IMR-90 (cell line): Measurements from ENCODE around the gene VIT. TPM values are rescaled to one million over a fixed set of nuclear protein-coding genes. Genes with fewer than 3 reads are reported as not detected.

Source experiments
- ATAC-seq: fragments of 200-7000 bp; cut with Tn5 transposase; 2 replicates; pipeline ENCODE4 v1.9.1; 2020; ENCODE audit warnings: low read depth, mild to moderate bottlenecking, moderate library complexity
- BruUV-seq: library from RNA; stranded (reverse); fragments of 400-500 nt; replicated peaks from 2 replicates; lab custom pipeline; 2021; lab: Mats Ljungman, UMichigan
- CTCF ChIA-PET: fragments of 300-600 bp; formaldehyde crosslinking; extraction: SDS; loops from one replicate; lab custom pipeline; 2021; ENCODE audit warnings: antibody characterized with exemption; lab: Yijun Ruan, JAX
- POLR2A ChIA-PET: fragments of 300-600 bp; sonication (Branson Sonifier 250); formaldehyde crosslinking; loops from one replicate; lab custom pipeline; 2022; ENCODE audit warnings: antibody characterized with exemption; ENCODE audit not compliant: unreplicated experiment; lab: Charles Lee
- DNase-seq: peaks from one replicate; pipeline ENCODE4 v3.0.0; 2013
- H2AFZ ChIP-seq: replicated peaks from 2 replicates; pipeline ENCODE3; 2013; ENCODE audit warnings: low read length, mild to moderate bottlenecking; ENCODE audit not compliant: poor library complexity
- H2AK5ac ChIP-seq: 2 replicates; pipeline ENCODE4 v1.6.1; 2013; ENCODE audit warnings: low read depth, low read length, inconsistent platforms
- H2AK9ac ChIP-seq: replicated peaks from 2 replicates; pipeline ENCODE3; 2013; ENCODE audit warnings: mild to moderate bottlenecking, low read depth, low read length, moderate library complexity; ENCODE audit not compliant: poor library complexity
- H2BK120ac ChIP-seq: 2 replicates; pipeline ENCODE4 v1.6.1; 2013; ENCODE audit warnings: low read depth, low read length, inconsistent platforms
- H2BK15ac ChIP-seq: 3 replicates; pipeline ENCODE4 v1.6.1; 2013; ENCODE audit warnings: low read depth, low read length, inconsistent platforms
- H2BK20ac ChIP-seq: 2 replicates; pipeline ENCODE4 v1.6.1; 2013; ENCODE audit warnings: low read depth, mild to moderate bottlenecking, inconsistent platforms, low read length, moderate library complexity
- H2BK5ac ChIP-seq: 2 replicates; pipeline ENCODE4 v1.6.1; 2013; ENCODE audit warnings: mild to moderate bottlenecking, low read depth, low read length, inconsistent platforms; ENCODE audit not compliant: poor library complexity, severe bottlenecking
- H3K14ac ChIP-seq: replicated peaks from 2 replicates; pipeline ENCODE4 v1.6.1; 2013; ENCODE audit warnings: low read depth, low read length, inconsistent platforms
- H3K18ac ChIP-seq: 2 replicates; pipeline ENCODE4 v1.6.1; 2013; ENCODE audit warnings: low read depth, low read length, control low read depth
- H3K23ac ChIP-seq: 2 replicates; pipeline ENCODE4 v1.6.1; 2013; ENCODE audit warnings: low read depth, low read length, inconsistent platforms
- H3K27ac ChIP-seq: 2 replicates; pipeline ENCODE4 v1.5.1; 2013; ENCODE audit warnings: mild to moderate bottlenecking, control low read depth, low read length; ENCODE audit not compliant: insufficient read depth
- H3K27me3 ChIP-seq: 2 replicates; pipeline ENCODE4 v1.6.1; 2013; ENCODE audit warnings: low read length; ENCODE audit not compliant: control insufficient read depth, insufficient read depth
- H3K36me3 ChIP-seq: 2 replicates; pipeline ENCODE4 v1.6.1; 2013; ENCODE audit warnings: low read length, mixed read lengths; ENCODE audit not compliant: control insufficient read depth, insufficient read depth
- H3K4ac ChIP-seq: 2 replicates; pipeline ENCODE4 v1.6.1; 2013; ENCODE audit warnings: low read depth, low read length, inconsistent platforms
- H3K4me1 ChIP-seq: 2 replicates; pipeline ENCODE4 v1.6.1; 2013; ENCODE audit warnings: low read length, mixed read lengths; ENCODE audit not compliant: control insufficient read depth, insufficient read depth
- H3K4me2 ChIP-seq: 2 replicates; pipeline ENCODE4 v1.6.1; 2013; ENCODE audit warnings: low read depth, mild to moderate bottlenecking, control low read depth, low read length, moderate library complexity
- H3K4me3 ChIP-seq: 2 replicates; pipeline ENCODE4 v1.5.1; 2013; ENCODE audit warnings: low read depth, mild to moderate bottlenecking, control low read depth, low read length, moderate library complexity; ENCODE audit not compliant: insufficient read depth
- H3K56ac ChIP-seq: 2 replicates; pipeline ENCODE4 v1.6.1; 2013; ENCODE audit warnings: low read length, inconsistent platforms; ENCODE audit not compliant: insufficient read depth; ENCODE audit errors: extremely low read depth
- H3K79me1 ChIP-seq, 2 experiments: 2 replicates each; pipeline ENCODE4 v1.6.1; 2013; ENCODE audit warnings: low read length in 2 of 2, inconsistent platforms in 1 of 2, low read depth in 1 of 2
- H3K9ac ChIP-seq: 2 replicates; pipeline ENCODE4 v1.6.1; 2013; ENCODE audit warnings: low read depth, low read length, control low read depth
- H3K9me1 ChIP-seq: 2 replicates; pipeline ENCODE4 v1.6.1; 2013; ENCODE audit warnings: low read length, inconsistent platforms; ENCODE audit not compliant: insufficient read depth
- H3K9me3 ChIP-seq: 2 replicates; pipeline ENCODE4 v1.6.1; 2013; ENCODE audit warnings: low read length; ENCODE audit not compliant: control insufficient read depth, insufficient read depth
- H4K20me1 ChIP-seq: 2 replicates; pipeline ENCODE4 v1.6.1; 2013; ENCODE audit warnings: low read length, inconsistent platforms; ENCODE audit not compliant: insufficient read depth
- H4K5ac ChIP-seq: 2 replicates; pipeline ENCODE4 v1.6.1; 2013; ENCODE audit warnings: mild to moderate bottlenecking, low read depth, low read length, control low read depth
- H4K8ac ChIP-seq, 2 experiments: 2 replicates each; pipeline ENCODE4 v1.6.1; 2013; ENCODE audit warnings: low read depth in 2 of 2, low read length in 2 of 2, control low read depth in 1 of 2, inconsistent platforms in 1 of 2
- H4K91ac ChIP-seq: 2 replicates; pipeline ENCODE4 v1.6.1; 2013; ENCODE audit warnings: low read depth, low read length, inconsistent platforms; ENCODE audit not compliant: insufficient read depth
- BHLHE40 ChIP-seq: fragments of 150-350 bp; IDR thresholded peaks from 2 replicates; pipeline ENCODE4 v1.6.1; 2016; ENCODE audit warnings: mild to moderate bottlenecking, low read depth, low read length
- CEBPB ChIP-seq: IDR thresholded peaks from 2 replicates; pipeline ENCODE4 v1.6.1; 2012; ENCODE audit warnings: low read depth, low read length, improper control_type of control experiment
- CHD1 ChIP-seq: IDR thresholded peaks from 2 replicates; pipeline ENCODE4 v1.6.1; 2012; ENCODE audit warnings: low read depth, low read length, improper control_type of control experiment
- ELK1 ChIP-seq: fragments of 150-350 bp; IDR thresholded peaks from 2 replicates; pipeline ENCODE4 v1.6.1; 2016; ENCODE audit warnings: low read depth, mild to moderate bottlenecking, low read length, moderate library complexity, borderline replicate concordance
- FOS ChIP-seq: fragments of 150-350 bp; IDR thresholded peaks from 2 replicates; pipeline ENCODE4 v1.6.1; 2016; ENCODE audit warnings: low read depth, low read length
- MAFK ChIP-seq: IDR thresholded peaks from 2 replicates; pipeline ENCODE4 v1.6.1; 2012; ENCODE audit warnings: low read depth, low read length, improper control_type of control experiment
- MAZ ChIP-seq: IDR thresholded peaks from 2 replicates; pipeline ENCODE4 v1.6.1; 2012; ENCODE audit warnings: low read depth, mild to moderate bottlenecking, low read length, improper control_type of control experiment, moderate library complexity, borderline replicate concordance
- MXI1 ChIP-seq: IDR thresholded peaks from 2 replicates; pipeline ENCODE4 v1.6.1; 2012; ENCODE audit warnings: low read depth, mild to moderate bottlenecking, low read length, moderate library complexity, borderline replicate concordance
- NFE2L2 ChIP-seq: fragments of 150-350 bp; IDR thresholded peaks from 2 replicates; pipeline ENCODE4 v1.6.1; 2016; ENCODE audit warnings: low read depth, mild to moderate bottlenecking, low read length
- POLR2A ChIP-seq: IDR thresholded peaks from 2 replicates; pipeline ENCODE4 v1.6.1; 2012; ENCODE audit warnings: mild to moderate bottlenecking, low read depth, low read length
- RCOR1 ChIP-seq: IDR thresholded peaks from 2 replicates; pipeline ENCODE4 v1.6.1; 2012; ENCODE audit warnings: mild to moderate bottlenecking, low read length, improper control_type of control experiment; ENCODE audit not compliant: insufficient replicate concordance
- SMC3 ChIP-seq: fragments of 150-350 bp; IDR thresholded peaks from 2 replicates; pipeline ENCODE4 v1.6.1; 2016; ENCODE audit warnings: low read depth, mild to moderate bottlenecking, antibody characterized with exemption, low read length, moderate library complexity
- USF2 ChIP-seq: fragments of 150-350 bp; IDR thresholded peaks from 2 replicates; pipeline ENCODE4 v1.6.1; 2017; ENCODE audit warnings: mild to moderate bottlenecking, antibody characterized with exemption, low read length, low read depth
- WGBS, 2 experiments: methylation state at CpG; one replicate each; pipeline versions ENCODE4 v1.1.5 to v1.1.7; 2013; ENCODE audit warnings: missing lambda C conversion rate in 2 of 2; ENCODE audit not compliant: insufficient read length in 1 of 2; ENCODE audit errors: extremely low coverage in 2 of 2; 5-methylcytosine and 5-hydroxymethylcytosine counted together
- dilution Hi-C: fragments of 300-500 bp; cut with HindIII; formaldehyde crosslinking; loops from one replicate; pipeline ENCODE4 v1.14.3; 2018; ENCODE audit warnings: low sequenced_read_pairs; ENCODE audit not compliant: unreplicated experiment
- in situ Hi-C: fragments of 300-500 bp; cut with MboI; formaldehyde crosslinking; loops from 3 replicates; pipeline ENCODE4 v1.14.3; 2019; ENCODE audit warnings: low sequenced_read_pairs, inconsistent platforms, mixed read lengths
- intact Hi-C: fragments of 100-400 bp; cut with micrococcal nuclease; formaldehyde crosslinking; loops from 2 replicates; pipeline ENCODE4 v1.10.0; 2022
- polyA plus RNA-seq, 3 experiments: library from polyadenylated mRNA; depleted of rRNA; stranded (reverse); fragments of >200 nt; gene quantifications; 2 replicates each; pipeline ENCODE4 v1.2.3, GENCODE V29; 2012; ENCODE audit warnings: low replicate concordance in 1 of 3
- total RNA-seq: library from RNA; depleted of rRNA; stranded (reverse); fragments of >200 nt; gene quantifications from 2 replicates; pipeline ENCODE4 v1.2.3, GENCODE V29; 2012

The VIT gene
- total and polyA plus RNA-seq, 2 of the 4 experiments (the other 2 are of a cell fraction), result under 0.01 TPM; not detected in 1

GRCh38 chr2:36663851-36664695 is 32.4 kb upstream of the VIT start (continued):
- TF ChIP-seq MAZ (no peak), MXI1 (no peak)

- no peak overlapping the region for H2AFZ ChIP-seq
- peak overlapping the region; percentile 7 for H2BK120ac ChIP-seq
- peak overlapping the region; percentile 29; the same call in 1 of the 2 replicates for H3K9ac ChIP-seq
- H3K56ac ChIP-seq, result no peak overlapping the region
- no peak for ATAC-seq
- BruUV-seq, result no TSS peak
- H2AK9ac ChIP-seq, result no peak overlapping the region
- no peak overlapping the region for H3K4ac ChIP-seq
- dilution Hi-C loops, result no loop called here
- H3K27me3 ChIP-seq, result no peaks in the 10 kb centered on the region
- peak overlapping the region; percentile 10; the same call in 1 of the 2 replicates for H3K23ac ChIP-seq
- intact Hi-C loops, result loop anchor here (2.0 to 5.0 kb wide), 3 partner anchors 117 to 692 kb away; no protein-coding TSS in a partner anchor
- no peak overlapping the region for H4K5ac ChIP-seq
- 0 out of 2 replicates have a peak overlapping the region, but pooled peaks have one; percentile 15 for H3K14ac ChIP-seq
- H4K8ac ChIP-seq, result no peak overlapping the region
- H3K9me3 ChIP-seq, result no peaks in the 10 kb centered on the region
- H2BK20ac ChIP-seq, result no peak overlapping the region
- no peak overlapping the region for H3K18ac ChIP-seq
- ChIA-PET POLR2A (no interaction called here), CTCF (interaction anchor here (0.6 to 2.6 kb wide), 18 partner anchors 8 to 1187 kb away, joined by 3 to 7 read pairs (median 4); partner anchors contain the start of gene CRIM1)
- peaks cover 9% of the 10 kb centered on the region for H3K4me1 ChIP-seq
- H4K91ac ChIP-seq, result no peak overlapping the region
- H3K27ac ChIP-seq, result no peak overlapping the region; the same call in 1 of the 2 replicates
- no peaks in the 10 kb centered on the region for H3K36me3 ChIP-seq
- no peaks in the 10 kb centered on the region for H4K20me1 ChIP-seq
- peaks cover 3% of the 10 kb centered on the region; the same call in 1 of the 2 replicates for H3K9me1 ChIP-seq
- in situ Hi-C loops, result loop anchor here (5.0 to 10.0 kb wide), 2 partner anchors 110 to 312 kb away; no protein-coding TSS in a partner anchor
- WGBS, 2 experiments, result 22% methylated on average over 1 of the region's 1 CpG; no CpG with 5 or more reads in 1 of the 2 experiments
- peak overlapping the region; percentile 18 for H2BK5ac ChIP-seq
- H3K4me3 ChIP-seq, result no peak overlapping the region
- peak; percentile 12 for DNase-seq
- H3K4me2 ChIP-seq, result peak overlapping the region; percentile 39; the same call in 1 of the 2 replicates
- no peak overlapping the region for H2AK5ac ChIP-seq
- H3K79me1 ChIP-seq, result no peaks in the 10 kb centered on the region; a peak in 1 of 4 replicates
- H2BK15ac ChIP-seq, result no peak overlapping the region
- TF ChIP-seq CEBPB (no peak), USF2 (no peak), MAFK (no peak), MXI1 (no peak), FOS (no peak), POLR2A (no peak), BHLHE40 (no peak), SMC3 (no peak), MAZ (no peak), ELK1 (no peak), NFE2L2 (no peak), CHD1 (no peak), RCOR1 (no peak)
Observed at GRCh38 chr2:36664696-36665076, 31.8 kb upstream of the VIT start.
